Duodenal mucosa (tissue), 2 donors: Measurements from ENCODE around the gene CFAP97D1.

Experiments used
- H3K27ac ChIP-seq: one replicate; pipeline ENCODE4 v1.7.0; 2013; ENCODE audit warnings: low read depth, low read length
- H3K27me3 ChIP-seq, 2 donors: one replicate each; pipeline ENCODE4 v1.7.0; 2013; ENCODE audit warnings: low read length in 2 of 2, control low read depth in 1 of 2; ENCODE audit not compliant: insufficient read depth in 2 of 2, control insufficient read depth in 1 of 2
- H3K36me3 ChIP-seq, 2 donors: one replicate each; pipeline ENCODE4 v1.7.0; 2013; ENCODE audit warnings: low read length in 2 of 2, control low read depth in 1 of 2; ENCODE audit not compliant: insufficient read depth in 2 of 2, control insufficient read depth in 1 of 2
- H3K4me1 ChIP-seq, 2 donors: one replicate each; pipeline ENCODE4 v1.7.0; 2013; ENCODE audit warnings: low read length in 2 of 2, control low read depth in 1 of 2; ENCODE audit not compliant: insufficient read depth in 2 of 2, control insufficient read depth in 1 of 2
- H3K4me3 ChIP-seq, 2 donors: one replicate each; pipeline ENCODE4 v1.7.0; 2013; ENCODE audit warnings: low read length in 2 of 2, low read depth in 1 of 2
- H3K9ac ChIP-seq, 2 donors: one replicate each; pipeline ENCODE4 v1.7.0; 2013; ENCODE audit warnings: low read length in 2 of 2, low read depth in 1 of 2
- H3K9me3 ChIP-seq, 2 donors: one replicate each; pipeline ENCODE4 v1.7.0; 2013; ENCODE audit warnings: low read length in 2 of 2, control low read depth in 1 of 2; ENCODE audit not compliant: control insufficient read depth in 1 of 2

The CFAP97D1 gene

DNA sequence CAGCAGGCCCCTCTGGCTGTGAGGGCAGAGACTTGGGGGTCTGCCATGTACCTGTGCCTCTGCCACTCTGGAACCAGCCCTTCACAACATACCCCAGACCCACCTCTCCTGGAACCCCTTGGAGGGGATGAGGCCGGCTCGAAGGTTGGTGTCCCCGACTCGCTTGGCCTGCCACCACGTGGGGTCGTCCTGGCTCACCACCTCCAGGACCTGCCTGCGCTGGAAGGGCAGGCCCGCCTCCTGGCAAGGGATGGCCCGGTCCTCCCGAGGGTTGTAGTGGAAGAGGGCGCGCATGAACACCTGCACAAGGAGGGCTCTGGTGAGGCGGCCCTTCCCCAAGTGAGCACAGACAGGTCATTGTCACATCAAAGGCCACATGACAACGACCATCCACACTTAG lies 40.5 kb downstream of the CFAP97D1 start:
- no peak overlapping the region for H3K9ac ChIP-seq
- H3K4me1 ChIP-seq: peaks cover 17 to 25% of the 10 kb centered on the region in 2 donors
- H3K9me3 ChIP-seq: no peaks in the 10 kb centered on the region
- H3K36me3 ChIP-seq: peaks cover 0 to 4% of the 10 kb centered on the region in 2 donors
- H3K4me3 ChIP-seq: no peak overlapping the region
- no peaks in the 10 kb centered on the region for H3K27me3 ChIP-seq
- no peak overlapping the region for H3K27ac ChIP-seq

DNA sequence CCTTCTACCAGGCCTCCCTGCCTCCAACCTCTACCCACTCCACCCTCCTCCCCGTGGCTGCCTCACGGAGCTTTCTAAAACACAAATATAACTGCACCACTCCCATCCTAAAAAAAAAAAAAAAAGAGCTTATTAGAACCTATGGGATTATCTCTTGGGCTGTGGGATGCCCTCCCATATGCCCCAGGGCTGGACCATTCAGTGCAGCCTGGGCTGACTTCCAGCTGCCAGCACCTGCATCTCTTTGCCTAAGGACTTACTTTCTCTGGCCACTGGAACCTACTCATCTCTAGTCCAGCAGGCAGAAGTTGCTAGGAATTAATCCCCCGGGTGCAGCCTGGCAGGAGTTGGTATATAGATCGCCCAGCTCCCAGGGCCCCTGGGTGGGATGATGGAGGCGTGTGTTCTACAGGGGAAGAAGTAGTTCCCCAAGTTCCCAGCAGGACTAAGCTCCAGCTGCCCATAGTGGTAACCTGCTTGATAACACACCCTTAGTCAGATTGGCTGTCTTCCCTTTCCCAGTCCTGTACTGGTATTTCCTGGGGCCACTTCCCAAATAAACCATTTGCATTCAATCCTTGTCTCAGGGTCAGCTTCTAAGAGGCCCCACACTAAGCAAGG lies 42.4 kb downstream of the CFAP97D1 start:
- Histone ChIP-seq H3K9ac (peak overlapping the region in 1 of 2 donors; percentile 29), H3K27ac (no peak overlapping the region), H3K36me3 (peaks cover 0 to 4% of the 10 kb centered on the region in 2 donors), H3K27me3 (no peaks in the 10 kb centered on the region), H3K4me3 (no peak overlapping the region), H3K4me1 (peaks cover 7 to 16% of the 10 kb centered on the region in 2 donors), H3K9me3 (no peaks in the 10 kb centered on the region)

DNA sequence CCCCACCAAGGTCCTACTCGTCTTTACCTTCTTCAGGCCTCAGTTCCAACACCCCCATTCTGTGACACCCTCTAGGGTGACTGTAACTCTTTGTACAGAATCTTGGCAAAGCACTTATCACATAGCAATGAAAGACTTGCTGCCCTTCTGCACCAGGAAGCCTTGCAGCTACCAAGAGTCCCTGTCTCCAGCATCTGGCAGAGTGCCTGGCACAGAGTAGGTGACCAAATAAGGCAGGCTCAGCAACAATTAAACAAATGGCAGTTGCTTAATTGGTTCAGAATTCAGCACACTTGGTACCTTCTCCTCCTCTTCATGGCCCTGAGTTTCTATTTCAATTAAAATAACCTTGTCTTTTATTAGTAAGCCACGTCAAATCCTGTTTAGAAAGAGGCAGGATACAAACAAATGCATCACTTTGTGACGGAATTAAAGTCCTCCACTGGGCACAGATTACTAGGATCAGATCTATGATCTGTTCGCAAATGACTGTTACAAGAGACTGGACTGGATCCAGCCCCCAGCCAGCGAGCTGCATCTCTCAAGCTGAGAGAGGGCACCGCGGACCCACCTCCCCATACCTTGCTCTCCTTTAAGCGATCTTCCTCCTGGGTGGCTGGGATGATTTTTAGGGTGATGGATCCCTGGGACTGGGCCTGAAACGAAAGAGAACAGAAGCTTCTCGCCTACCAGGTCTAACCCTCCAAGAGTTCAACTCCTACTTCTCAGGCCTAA lies 43.3 kb downstream of the CFAP97D1 start:
- H3K9ac ChIP-seq: peak overlapping the region in 1 of 2 donors; percentile 29
- peaks cover 7 to 16% of the 10 kb centered on the region in 2 donors for H3K4me1 ChIP-seq
- H3K9me3 ChIP-seq: no peaks in the 10 kb centered on the region
- H3K27me3 ChIP-seq: no peaks in the 10 kb centered on the region
- H3K36me3 ChIP-seq: peaks cover 0 to 4% of the 10 kb centered on the region in 2 donors
- H3K27ac ChIP-seq: no peak overlapping the region
- no peak overlapping the region for H3K4me3 ChIP-seq

DNA sequence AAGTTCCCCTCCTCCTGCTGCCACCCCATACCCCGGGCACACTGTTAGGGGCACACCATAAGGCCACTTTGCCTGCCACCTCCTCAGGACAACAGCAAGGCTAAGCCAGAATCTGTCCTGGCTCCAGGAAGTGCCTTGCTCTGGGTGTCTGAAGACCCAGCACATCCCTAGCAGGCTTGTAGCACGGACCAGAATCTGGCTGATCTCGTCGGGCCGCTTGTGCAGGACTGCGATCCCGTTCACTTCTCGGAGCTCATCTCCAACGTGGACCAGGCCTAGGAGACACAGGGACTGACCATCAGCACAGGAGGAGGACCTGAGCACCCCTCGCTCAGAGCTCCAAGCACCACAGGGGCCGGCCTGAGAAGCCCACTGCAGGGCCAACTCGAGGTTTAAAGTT lies 45.3 kb downstream of the CFAP97D1 start:
- no peak overlapping the region for H3K9ac ChIP-seq
- H3K4me3 ChIP-seq: no peak overlapping the region
- no peaks in the 10 kb centered on the region for H3K27me3 ChIP-seq
- H3K36me3 ChIP-seq: peaks cover 0 to 4% of the 10 kb centered on the region in 2 donors
- no peaks in the 10 kb centered on the region for H3K9me3 ChIP-seq
- no peak overlapping the region for H3K27ac ChIP-seq
- H3K4me1 ChIP-seq: peaks cover 7 to 16% of the 10 kb centered on the region in 2 donors

DNA sequence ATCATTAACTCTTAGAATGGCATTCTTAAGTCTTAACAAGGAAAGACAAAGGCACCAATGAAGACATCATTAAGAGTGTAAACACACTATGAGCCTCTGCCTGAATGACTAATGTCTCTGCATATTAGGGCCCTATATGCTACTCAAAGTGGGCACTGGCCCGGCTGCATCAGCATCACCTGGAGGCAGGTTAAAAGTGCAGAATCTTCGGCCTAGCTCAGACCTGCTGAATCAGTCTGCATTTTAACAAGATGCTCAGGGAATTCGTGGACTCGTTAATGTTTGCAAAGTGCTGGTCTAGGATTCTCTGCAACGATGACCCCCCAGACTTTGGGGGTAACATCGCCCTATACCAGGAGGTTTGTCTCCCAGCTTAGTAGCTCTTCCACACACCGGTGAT lies 46.0 kb downstream of the CFAP97D1 start:
- Histone ChIP-seq H3K4me1 (peaks cover 7 to 16% of the 10 kb centered on the region in 2 donors), H3K9ac (no peak overlapping the region), H3K4me3 (no peak overlapping the region), H3K9me3 (no peaks in the 10 kb centered on the region), H3K27me3 (no peaks in the 10 kb centered on the region), H3K36me3 (peaks cover 0 to 4% of the 10 kb centered on the region in 2 donors), H3K27ac (no peak overlapping the region)

DNA sequence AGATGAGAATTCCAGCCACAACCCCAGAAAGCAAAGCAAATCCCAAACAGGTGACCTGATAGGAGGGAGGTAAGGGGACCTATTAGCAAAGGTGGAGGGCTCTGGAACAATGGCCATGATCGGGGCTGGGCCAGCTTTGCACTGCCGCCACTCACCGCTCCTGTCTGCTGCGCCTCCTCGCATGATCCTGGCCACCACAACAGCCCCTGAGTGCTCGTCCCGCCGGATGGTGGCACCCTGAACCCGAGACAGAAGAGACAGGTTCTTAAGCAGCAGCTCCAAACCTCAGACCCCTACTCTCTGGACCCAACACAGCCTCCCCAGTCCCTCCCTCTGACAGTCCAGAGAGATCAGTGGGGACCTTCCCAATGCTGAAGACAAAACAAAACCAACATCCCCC lies 47.4 kb downstream of the CFAP97D1 start:
- no peak overlapping the region for H3K9ac ChIP-seq
- H3K9me3 ChIP-seq: no peaks in the 10 kb centered on the region
- no peak overlapping the region for H3K27ac ChIP-seq
- H3K27me3 ChIP-seq: no peaks in the 10 kb centered on the region
- peaks cover 7 to 15% of the 10 kb centered on the region in 2 donors for H3K4me1 ChIP-seq
- peaks cover 0 to 4% of the 10 kb centered on the region in 2 donors for H3K36me3 ChIP-seq
- H3K4me3 ChIP-seq: no peak overlapping the region

DNA sequence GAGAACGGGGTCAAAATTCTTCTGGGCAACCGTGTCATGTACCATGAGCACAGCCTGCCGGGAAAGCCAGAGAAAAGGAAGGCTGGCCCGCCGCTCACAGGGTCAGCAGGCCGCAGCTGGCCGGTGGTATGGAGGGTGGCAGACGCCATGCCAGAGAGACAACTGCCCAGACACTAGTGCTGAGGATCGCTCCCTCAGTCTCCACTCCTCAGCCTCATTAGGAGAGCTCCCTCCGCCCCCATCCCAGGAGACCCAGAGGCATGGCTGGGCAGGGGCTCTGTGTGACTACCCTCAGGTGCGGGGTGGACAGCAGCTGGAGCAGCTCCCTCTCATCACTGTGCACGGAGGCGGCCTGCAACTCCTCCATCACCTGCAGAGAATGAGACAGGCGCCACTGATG lies 49.5 kb downstream of the CFAP97D1 start:
- Histone ChIP-seq H3K9me3 (no peaks in the 10 kb centered on the region), H3K9ac (no peak overlapping the region), H3K27me3 (peaks cover 0 to 4% of the 10 kb centered on the region in 2 donors), H3K4me3 (no peak overlapping the region), H3K27ac (no peak overlapping the region), H3K36me3 (peaks cover 0 to 4% of the 10 kb centered on the region in 2 donors), H3K4me1 (peaks cover 5 to 8% of the 10 kb centered on the region in 2 donors)

GRCh38 chr17:43830510-43831140 lies 50.4 kb downstream of the CFAP97D1 start:
- peaks cover 0 to 4% of the 10 kb centered on the region in 2 donors for H3K27me3 ChIP-seq
- H3K4me3 ChIP-seq: no peak overlapping the region
- peaks cover 0 to 1% of the 10 kb centered on the region in 2 donors for H3K36me3 ChIP-seq
- H3K9ac ChIP-seq: no peak overlapping the region
- H3K9me3 ChIP-seq: no peaks in the 10 kb centered on the region
- H3K4me1 ChIP-seq: peaks cover 5 to 8% of the 10 kb centered on the region in 2 donors
- no peak overlapping the region for H3K27ac ChIP-seq

DNA sequence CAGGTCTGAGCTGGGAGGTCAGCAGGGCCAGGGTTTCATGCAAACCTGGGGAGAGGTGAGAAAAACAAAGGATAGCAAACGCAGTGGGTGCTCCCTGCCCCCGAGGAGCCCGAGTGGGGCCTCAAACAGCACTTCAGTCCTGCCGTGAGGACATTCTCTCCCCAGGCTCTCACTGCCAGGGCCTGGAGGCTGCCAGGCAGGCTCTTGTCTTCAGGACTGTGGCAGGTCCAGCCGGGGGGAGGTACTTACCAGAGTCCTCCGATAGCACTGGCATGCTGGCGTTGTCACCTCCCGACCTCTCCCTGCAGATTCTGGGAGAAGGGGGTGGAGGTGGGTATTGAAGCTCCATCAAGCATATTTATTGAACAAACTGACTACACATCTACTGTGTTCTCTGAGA lies 51.4 kb downstream of the CFAP97D1 start:
- peaks cover 5 to 8% of the 10 kb centered on the region in 2 donors for H3K4me1 ChIP-seq
- H3K36me3 ChIP-seq: no peaks in the 10 kb centered on the region
- no peak overlapping the region for H3K9ac ChIP-seq
- no peak overlapping the region for H3K27ac ChIP-seq
- H3K9me3 ChIP-seq: no peaks in the 10 kb centered on the region
- H3K4me3 ChIP-seq: no peak overlapping the region
- peaks cover 0 to 4% of the 10 kb centered on the region in 2 donors for H3K27me3 ChIP-seq
